GM18505 (cell line): Measurements from ENCODE around the gene NPBWR2.

Source experiments
- ATAC-seq: cut with Tn5 transposase; IDR thresholded peaks from one replicate; pipeline ENCODE4 v1.9.1; 2021; ENCODE audit not compliant: unreplicated experiment
- POLR2A ChIP-seq: IDR thresholded peaks from 4 replicates; pipeline ENCODE4 v1.6.1; 2011; ENCODE audit warnings: borderline replicate concordance; ENCODE audit not compliant: insufficient read depth, insufficient read length; ENCODE audit errors: extremely low read depth

The NPBWR2 gene

GRCh38 chr20:64056889-64057627 is 50.3 kb downstream of the NPBWR2 start:
- no peak for ATAC-seq
- TF ChIP-seq POLR2A = no peak

- no peak for TF ChIP-seq POLR2A
- ATAC-seq = no peak
Observed at GRCh38 chr20:64056639-64056888, 50.8 kb downstream of the NPBWR2 start.

GRCh38 chr20:64055893-64056638 is 51.3 kb downstream of the NPBWR2 start:
- no peak for ATAC-seq
- TF ChIP-seq POLR2A = no peak

- TF ChIP-seq POLR2A = no peak
- no peak for ATAC-seq
Observed at GRCh38 chr20:64055396-64055892, 51.9 kb downstream of the NPBWR2 start.

GRCh38 chr20:64053841-64054661 is 53.3 kb downstream of the NPBWR2 start:
- TF ChIP-seq POLR2A = no peak
- no peak for ATAC-seq
